SK-N-SH treated with all-trans-retinoic acid at 6 μM for 48 hours (cell line): ENCODE measurements around the gene UVSSA.

Source experiments
- ARNTL ChIP-seq: fragments of 450-650 bp; formaldehyde crosslinking; IDR thresholded peaks from 2 replicates; pipeline ENCODE4 v1.5.0; 2020; ENCODE audit warnings: low read depth, mild to moderate bottlenecking, moderate library complexity, borderline replicate concordance
- CSDC2 ChIP-seq: fragments of 250-450 bp; sonication (Bioruptor Pico); IDR thresholded peaks from 2 replicates; pipeline ENCODE4 v1.5.0; 2020; ENCODE audit warnings: mild to moderate bottlenecking, moderate library complexity
- ESRRG ChIP-seq: fragments of 250-450 bp; sonication (Bioruptor Pico); IDR thresholded peaks from 2 replicates; pipeline ENCODE4 v1.6.1; 2021; ENCODE audit warnings: mild to moderate bottlenecking
- GLIS3 ChIP-seq: fragments of 250-450 bp; sonication (Bioruptor Pico); IDR thresholded peaks from 2 replicates; pipeline ENCODE4 v1.5.0; 2020; ENCODE audit warnings: mild to moderate bottlenecking, moderate library complexity
- ISL1 ChIP-seq: fragments of 250-450 bp; sonication (Bioruptor Pico); IDR thresholded peaks from 2 replicates; pipeline ENCODE4 v2.1.2; 2022; ENCODE audit warnings: mild to moderate bottlenecking, moderate library complexity
- RARB ChIP-seq: fragments of 250-450 bp; sonication (Bioruptor Pico); IDR thresholded peaks from 2 replicates; pipeline ENCODE4 v1.8.0; 2021; ENCODE audit warnings: mild to moderate bottlenecking, moderate library complexity
- SNAI2 ChIP-seq: fragments of 250-450 bp; sonication (Bioruptor Pico); IDR thresholded peaks from 2 replicates; pipeline ENCODE4 v1.5.0; 2020; ENCODE audit warnings: mild to moderate bottlenecking, moderate library complexity
- TOX ChIP-seq: fragments of 250-450 bp; sonication (Bioruptor Pico); IDR thresholded peaks from 2 replicates; pipeline ENCODE4 v1.8.0; 2021; ENCODE audit warnings: mild to moderate bottlenecking, moderate library complexity, borderline replicate concordance
- ZC3H10 ChIP-seq: fragments of 250-450 bp; sonication (Bioruptor Pico); IDR thresholded peaks from 2 replicates; pipeline ENCODE4 v1.5.1; 2021; ENCODE audit warnings: mild to moderate bottlenecking, moderate library complexity
- ZFP3 ChIP-seq: fragments of 250-450 bp; sonication (Bioruptor Pico); IDR thresholded peaks from 2 replicates; pipeline ENCODE4 v1.5.0; 2020; ENCODE audit warnings: mild to moderate bottlenecking, moderate library complexity

- TF ChIP-seq CSDC2 (CRISPR knock-in tag) (no peak), ZFP3 (CRISPR knock-in tag) (no peak), ISL1 (CRISPR knock-in tag) (no peak), ESRRG (no peak), ARNTL (CRISPR knock-in tag) (no peak), GLIS3 (CRISPR knock-in tag) (no peak), ZC3H10 (CRISPR knock-in tag) (no peak), RARB (no peak), SNAI2 (CRISPR knock-in tag) (no peak), TOX (no peak)
Measured at GRCh38 chr4:1357356-1358248, 10.6 kb downstream of the UVSSA start.
